Karpas-422 (cell line): ENCODE data around the gene ME3. TPM values are rescaled to one million over a fixed set of nuclear protein-coding genes. Genes with fewer than 3 reads are reported as not detected.
"Not testable (repeated sequence)": the region's sequence is repeated elsewhere in the genome, so short reads cannot be mapped to it uniquely, and the experiment has no call there.

Experiments used
- DNase-seq: peaks from one replicate; pipeline ENCODE4 v3.0.0-alpha.2; 2015
- H2AFZ ChIP-seq: fragments of 200-600 bp; sonication (generic); 2 replicates; pipeline ENCODE4 v1.6.1; 2014; ENCODE audit warnings: antibody characterized with exemption, low read length, mixed read lengths
- H3K27ac ChIP-seq: fragments of 200-600 bp; sonication (generic); 2 replicates; pipeline ENCODE4 v1.5.1; 2014; ENCODE audit warnings: mild to moderate bottlenecking, low read length, moderate library complexity
- H3K27me3 ChIP-seq: fragments of 200-600 bp; sonication (generic); 2 replicates; pipeline ENCODE4 v1.6.1; 2014; ENCODE audit warnings: low read length, mixed read lengths
- H3K36me3 ChIP-seq: fragments of 200-600 bp; sonication (generic); 2 replicates; pipeline ENCODE4 v1.6.1; 2014; ENCODE audit warnings: low read length, mixed read lengths; ENCODE audit not compliant: insufficient read depth
- H3K4me1 ChIP-seq: fragments of 200-600 bp; sonication (generic); 2 replicates; pipeline ENCODE4 v1.6.1; 2014; ENCODE audit warnings: mild to moderate bottlenecking, low read length, mixed read lengths
- H3K4me2 ChIP-seq: fragments of 200-600 bp; sonication (generic); 2 replicates; pipeline ENCODE4 v1.6.1; 2014; ENCODE audit warnings: low read length, low read depth, mild to moderate bottlenecking; ENCODE audit not compliant: poor library complexity, severe bottlenecking
- H3K4me3 ChIP-seq: fragments of 200-600 bp; sonication (generic); 2 replicates; pipeline ENCODE4 v1.5.1; 2014; ENCODE audit warnings: mild to moderate bottlenecking, antibody characterized with exemption, low read length, mixed read lengths
- H3K79me2 ChIP-seq: fragments of 200-600 bp; sonication (generic); 2 replicates; pipeline ENCODE4 v1.6.1; 2014; ENCODE audit warnings: mild to moderate bottlenecking, low read length, mixed read lengths
- H3K9ac ChIP-seq: fragments of 200-600 bp; sonication (generic); 2 replicates; pipeline ENCODE4 v1.6.0; 2014; ENCODE audit warnings: low read length
- H3K9me2 ChIP-seq: fragments of 200-600 bp; sonication (generic), shearing (Covaris generic); replicated peaks from 2 replicates; pipeline ENCODE4 v1.6.0; 2014; ENCODE audit warnings: mild to moderate bottlenecking, low read length, moderate library complexity; ENCODE audit not compliant: insufficient read depth
- H3K9me3 ChIP-seq: fragments of 300-700, 200-600 bp; sonication (generic); 2 replicates; pipeline ENCODE4 v1.6.1; 2014; ENCODE audit warnings: low read length, mixed read lengths
- H4K20me1 ChIP-seq: fragments of 200-600 bp; sonication (generic); 2 replicates; pipeline ENCODE4 v1.6.1; 2014; ENCODE audit warnings: mild to moderate bottlenecking, antibody characterized with exemption, low read length, low read depth; ENCODE audit not compliant: insufficient read depth
- total RNA-seq: library from RNA; depleted of rRNA; stranded (reverse); fragments of >200 nt; shearing (Covaris generic); gene quantifications from 2 replicates; pipeline ENCODE4 v1.2.3, GENCODE V29; 2014; ENCODE audit warnings: low replicate concordance

Gene ME3
- total RNA-seq, 1 experiment from 2014 or later = not detected

DNA sequence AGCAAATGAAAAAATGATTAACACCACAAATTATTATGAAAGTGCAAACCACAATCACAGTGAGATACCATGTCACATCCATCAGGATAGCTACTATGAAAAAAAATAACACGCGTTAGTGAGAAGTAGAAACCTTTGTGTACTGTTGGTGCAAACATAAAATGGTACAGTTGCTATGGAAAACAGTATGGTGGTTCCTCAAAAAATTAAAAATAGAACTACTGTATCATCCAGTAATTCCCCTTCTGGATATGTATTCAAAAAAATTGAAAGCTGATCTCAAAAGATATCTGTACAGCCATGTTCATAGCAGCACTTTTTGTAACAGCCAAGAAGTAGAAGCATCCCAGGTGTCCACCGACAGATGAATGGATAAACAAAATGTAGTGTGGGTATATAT is 254.3 kb downstream of the ME3 start:
- Histone ChIP-seq H3K9me3 (no peaks in the 10 kb centered on the region), H3K36me3 (no peaks in the 10 kb centered on the region), H3K4me3 (no peak overlapping the region), H3K9me2 (no peaks in the 10 kb centered on the region), H3K79me2 (no peaks in the 10 kb centered on the region), H4K20me1 (no peaks in the 10 kb centered on the region), H3K4me2 (no peak overlapping the region), H3K9ac (no peak overlapping the region), H2AFZ (no peak overlapping the region), H3K4me1 (no peaks in the 10 kb centered on the region), H3K27ac (no peak overlapping the region), H3K27me3 (no peaks in the 10 kb centered on the region)
- DNase-seq = no peak

DNA sequence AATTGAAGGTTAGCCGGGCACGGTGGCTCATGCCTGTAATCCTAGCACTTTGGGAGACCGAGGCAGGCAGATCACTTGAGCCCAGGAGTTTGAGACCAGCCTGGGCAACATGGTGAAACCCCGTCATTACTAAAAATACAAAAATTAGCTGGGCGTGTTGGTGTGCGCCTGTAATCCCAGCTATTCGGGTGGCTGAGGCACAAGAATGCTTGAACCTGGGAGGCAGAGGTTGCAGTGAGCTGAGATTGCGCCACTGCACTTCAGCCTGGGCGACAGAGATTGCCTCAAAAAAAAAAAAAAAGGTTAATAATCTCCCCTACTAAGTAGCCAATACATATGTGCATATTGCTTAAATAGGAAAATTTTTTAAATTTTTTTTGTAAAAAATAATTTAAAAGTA is 255.5 kb downstream of the ME3 start:
- not testable (repeated sequence) for H3K4me3 ChIP-seq, H3K27me3 ChIP-seq, H3K27ac ChIP-seq, H3K79me2 ChIP-seq, H3K4me2 ChIP-seq, H2AFZ ChIP-seq, H3K9me3 ChIP-seq, H4K20me1 ChIP-seq, H3K9me2 ChIP-seq, H3K36me3 ChIP-seq, H3K4me1 ChIP-seq, DNase-seq, H3K9ac ChIP-seq

DNA sequence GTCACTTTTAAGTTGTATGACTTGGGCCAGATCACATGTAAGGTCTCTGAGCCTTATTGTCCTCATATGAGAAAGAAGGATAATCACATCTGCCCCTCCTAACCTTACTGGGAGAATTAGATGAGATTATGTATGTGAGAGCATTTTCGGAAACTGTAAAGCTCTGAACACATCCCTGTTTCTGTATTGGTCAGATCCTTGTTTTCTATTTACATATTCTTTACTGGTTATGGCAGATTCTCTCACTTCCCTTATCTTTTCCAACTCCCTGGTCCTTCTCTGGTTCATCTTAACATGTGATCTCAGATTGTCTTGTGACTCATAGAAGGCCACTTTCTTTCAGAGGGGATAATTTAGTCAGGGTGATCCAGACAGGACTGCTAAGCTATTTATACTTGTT is 255.9 kb downstream of the ME3 start:
- H3K9me2 ChIP-seq = no peaks in the 10 kb centered on the region
- H3K9me3 ChIP-seq = no peaks in the 10 kb centered on the region
- no peaks in the 10 kb centered on the region for H3K27me3 ChIP-seq
- H3K36me3 ChIP-seq = no peaks in the 10 kb centered on the region
- no peak overlapping the region for H3K4me2 ChIP-seq
- H2AFZ ChIP-seq = no peak overlapping the region
- H3K4me1 ChIP-seq = no peaks in the 10 kb centered on the region
- H3K79me2 ChIP-seq = no peaks in the 10 kb centered on the region
- H3K4me3 ChIP-seq = no peak overlapping the region
- no peak overlapping the region for H3K27ac ChIP-seq
- H3K9ac ChIP-seq = no peak overlapping the region
- DNase-seq = no peak
- no peaks in the 10 kb centered on the region for H4K20me1 ChIP-seq

DNA sequence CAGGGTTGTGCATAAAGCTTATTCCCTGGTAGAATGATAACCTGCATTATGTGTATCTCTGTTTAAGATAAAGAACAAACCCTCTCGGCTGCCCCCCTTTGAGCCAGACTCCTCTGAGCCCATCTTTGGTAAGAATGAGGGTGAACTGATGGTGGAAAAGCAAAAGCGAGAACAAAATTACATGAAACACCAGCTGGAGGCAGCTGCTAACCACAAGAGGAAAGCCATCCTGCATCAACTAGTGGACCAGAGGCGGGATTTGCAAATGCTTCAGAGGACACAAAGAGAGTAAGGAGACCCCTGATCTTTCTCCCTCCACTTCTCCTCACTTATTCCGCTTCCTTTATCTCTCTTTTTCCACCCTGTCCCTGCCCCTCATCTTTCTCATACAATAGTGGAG is 257.4 kb downstream of the ME3 start:
- Histone ChIP-seq H2AFZ (no peak overlapping the region), H3K4me2 (no peak overlapping the region), H3K36me3 (no peaks in the 10 kb centered on the region), H3K4me3 (no peak overlapping the region), H3K27ac (no peak overlapping the region), H3K9me3 (no peaks in the 10 kb centered on the region), H3K9ac (no peak overlapping the region), H3K79me2 (no peaks in the 10 kb centered on the region), H4K20me1 (no peaks in the 10 kb centered on the region), H3K4me1 (no peaks in the 10 kb centered on the region), H3K9me2 (no peaks in the 10 kb centered on the region), H3K27me3 (no peaks in the 10 kb centered on the region)
- DNase-seq = no peak

DNA sequence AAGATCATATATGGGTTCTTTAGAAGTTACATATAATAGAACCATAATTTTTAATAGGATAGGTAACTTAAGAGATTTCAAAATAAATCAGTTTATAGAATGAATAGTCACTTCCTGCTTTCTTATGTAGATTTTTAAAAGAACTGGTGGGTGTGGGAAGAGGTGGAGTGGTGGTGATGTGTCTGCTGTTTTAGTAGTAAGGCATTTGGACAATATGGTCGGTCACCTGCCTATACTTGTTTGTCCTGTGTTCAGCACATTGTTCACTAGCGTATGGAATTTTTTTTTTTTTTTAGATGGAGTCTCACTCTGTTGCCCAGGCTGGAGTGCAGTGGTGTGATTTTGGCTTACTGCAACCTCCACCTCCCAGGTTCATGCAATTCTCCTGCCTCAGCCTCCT is 258.4 kb downstream of the ME3 start:
- no peaks in the 10 kb centered on the region for H3K9me3 ChIP-seq
- DNase-seq = no peak
- H3K4me2 ChIP-seq = no peak overlapping the region
- no peak overlapping the region for H3K27ac ChIP-seq
- no peaks in the 10 kb centered on the region for H3K27me3 ChIP-seq
- H4K20me1 ChIP-seq = no peaks in the 10 kb centered on the region
- no peak overlapping the region for H3K9ac ChIP-seq
- H3K36me3 ChIP-seq = no peaks in the 10 kb centered on the region
- H3K4me3 ChIP-seq = no peak overlapping the region
- H3K79me2 ChIP-seq = no peaks in the 10 kb centered on the region
- no peak overlapping the region for H2AFZ ChIP-seq
- no peaks in the 10 kb centered on the region for H3K9me2 ChIP-seq
- H3K4me1 ChIP-seq = no peaks in the 10 kb centered on the region

DNA sequence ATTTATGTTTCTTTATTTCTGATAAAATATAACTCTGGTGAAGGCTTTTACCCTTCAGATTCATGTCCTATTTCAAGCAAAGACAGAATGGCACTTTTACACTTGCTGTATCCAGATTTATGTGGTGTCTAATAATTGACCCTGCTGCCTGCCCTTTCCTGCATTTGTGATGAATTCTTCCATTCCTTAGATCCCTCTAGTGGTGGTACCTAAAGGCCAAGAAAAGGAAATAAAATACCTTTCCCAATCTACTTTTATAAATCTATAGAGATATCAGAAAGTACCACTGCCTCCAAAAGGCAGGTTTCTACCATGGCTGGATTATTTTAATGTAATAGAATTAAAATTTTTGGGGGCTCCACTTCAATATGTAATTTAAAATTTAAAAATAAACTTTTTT is 263.6 kb downstream of the ME3 start:
- no peak overlapping the region for H3K4me3 ChIP-seq
- no peak overlapping the region for H3K9ac ChIP-seq
- H3K4me2 ChIP-seq = no peak overlapping the region
- no peaks in the 10 kb centered on the region for H4K20me1 ChIP-seq
- H3K27me3 ChIP-seq = no peaks in the 10 kb centered on the region
- no peak for DNase-seq
- no peaks in the 10 kb centered on the region for H3K9me3 ChIP-seq
- no peak overlapping the region for H2AFZ ChIP-seq
- H3K79me2 ChIP-seq = no peaks in the 10 kb centered on the region
- H3K9me2 ChIP-seq = no peaks in the 10 kb centered on the region
- no peaks in the 10 kb centered on the region for H3K36me3 ChIP-seq
- H3K4me1 ChIP-seq = peaks cover 6% of the 10 kb centered on the region
- no peak overlapping the region for H3K27ac ChIP-seq

DNA sequence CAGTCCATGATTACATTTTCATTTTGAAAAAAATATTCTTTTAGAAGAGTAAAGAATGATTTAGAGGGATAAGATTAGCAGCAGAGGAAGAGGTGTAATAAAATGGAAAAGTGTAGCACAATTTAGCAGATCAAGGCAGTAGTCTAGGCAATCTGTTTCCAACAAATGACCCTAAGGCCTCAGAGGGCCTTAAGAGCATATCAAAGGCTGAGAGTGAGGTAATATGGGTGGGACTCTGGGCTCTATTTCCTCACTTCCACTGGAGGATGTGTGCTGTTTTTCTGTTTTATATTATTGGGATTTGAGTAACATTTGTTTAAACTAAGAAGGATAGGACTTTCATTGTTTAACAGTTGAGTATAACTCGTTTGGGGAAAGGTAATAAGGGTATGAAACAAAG is 269.0 kb downstream of the ME3 start:
- Histone ChIP-seq H3K9ac (no peak overlapping the region), H2AFZ (no peak overlapping the region), H4K20me1 (no peaks in the 10 kb centered on the region), H3K4me2 (no peak overlapping the region), H3K79me2 (no peaks in the 10 kb centered on the region), H3K4me1 (peaks cover 12% of the 10 kb centered on the region), H3K27ac (no peak overlapping the region), H3K36me3 (no peaks in the 10 kb centered on the region), H3K9me2 (no peaks in the 10 kb centered on the region), H3K4me3 (no peak overlapping the region), H3K9me3 (no peaks in the 10 kb centered on the region), H3K27me3 (no peaks in the 10 kb centered on the region)
- no peak for DNase-seq

DNA sequence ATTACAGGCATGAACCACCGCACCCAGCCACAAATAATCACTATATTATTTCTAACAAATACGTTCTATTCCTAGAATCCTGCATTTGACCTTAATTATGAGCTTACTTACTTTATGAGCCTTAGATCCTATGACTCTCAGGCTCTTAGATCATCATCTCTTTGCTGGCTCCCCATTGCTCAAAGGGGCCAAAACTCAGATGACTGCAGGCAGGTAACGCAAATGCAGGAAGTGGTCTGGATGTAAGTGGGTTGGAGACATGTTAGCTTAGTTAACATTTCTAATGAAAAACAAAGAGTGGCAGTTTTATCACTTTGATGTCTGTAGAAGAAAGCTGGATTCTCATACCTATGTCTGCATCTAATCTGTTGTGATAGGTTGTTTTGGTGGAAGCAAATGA is 274.3 kb downstream of the ME3 start:
- no peak overlapping the region for H3K9ac ChIP-seq
- H3K9me2 ChIP-seq = no peaks in the 10 kb centered on the region
- DNase-seq = no peak
- H3K4me3 ChIP-seq = no peak overlapping the region
- H3K9me3 ChIP-seq = no peaks in the 10 kb centered on the region
- 0 out of 2 replicates have a peak, but pooled peaks cover 3% of the 10 kb centered on the region for H3K27me3 ChIP-seq
- no peak overlapping the region for H3K4me2 ChIP-seq
- no peaks in the 10 kb centered on the region for H3K79me2 ChIP-seq
- H3K27ac ChIP-seq = no peak overlapping the region
- H2AFZ ChIP-seq = no peak overlapping the region
- H3K4me1 ChIP-seq = no peaks in the 10 kb centered on the region
- H3K36me3 ChIP-seq = no peaks in the 10 kb centered on the region
- no peaks in the 10 kb centered on the region for H4K20me1 ChIP-seq

DNA sequence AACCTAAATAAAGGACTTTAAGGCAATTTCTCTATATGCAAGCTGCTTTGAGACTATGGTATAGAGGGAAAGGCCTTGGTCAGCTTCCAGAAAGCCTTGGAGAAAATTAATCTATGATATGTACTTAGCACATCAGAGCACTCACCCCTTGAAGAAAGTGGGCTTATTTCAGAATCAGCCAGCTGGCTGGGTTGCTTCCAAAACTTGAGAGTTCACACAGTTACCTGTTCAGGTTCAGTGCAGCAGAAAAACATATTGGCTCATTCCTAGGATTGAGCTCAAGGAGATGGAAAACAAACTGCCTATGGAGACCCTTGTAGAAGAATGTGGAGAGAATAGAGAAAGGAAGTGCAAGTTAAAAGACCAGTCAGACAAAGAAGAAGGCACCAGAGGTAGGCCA is 275.1 kb downstream of the ME3 start:
- no peak overlapping the region for H3K27ac ChIP-seq
- no peak overlapping the region for H3K4me3 ChIP-seq
- no peaks in the 10 kb centered on the region for H3K79me2 ChIP-seq
- H3K9ac ChIP-seq = no peak overlapping the region
- H3K9me3 ChIP-seq = no peaks in the 10 kb centered on the region
- H4K20me1 ChIP-seq = no peaks in the 10 kb centered on the region
- no peaks in the 10 kb centered on the region for H3K9me2 ChIP-seq
- H2AFZ ChIP-seq = no peak overlapping the region
- H3K4me2 ChIP-seq = no peak overlapping the region
- DNase-seq = no peak
- H3K4me1 ChIP-seq = no peaks in the 10 kb centered on the region
- H3K27me3 ChIP-seq = 0 out of 2 replicates have a peak, but pooled peaks cover 3% of the 10 kb centered on the region
- no peaks in the 10 kb centered on the region for H3K36me3 ChIP-seq
